HCT116 (cell line): Measurements from ENCODE around the gene SLC4A5. TPM values are rescaled to one million over a fixed set of nuclear protein-coding genes. Genes with fewer than 3 reads are reported as not detected.

Experiments used
- ATAC-seq: fragments of 200-7000 bp; cut with Tn5 transposase; 2 replicates; pipeline ENCODE4 v1.9.1; 2020; ENCODE audit warnings: mild to moderate bottlenecking, moderate library complexity
- BruUV-seq: library from RNA; stranded (reverse); fragments of 400-500 nt; replicated peaks from 2 replicates; lab custom pipeline; 2021; lab: Mats Ljungman, UMichigan
- CTCF ChIA-PET: fragments of 300-600 bp; sonication (Branson Sonifier 250); formaldehyde crosslinking; loops from one replicate; lab custom pipeline; 2021; ENCODE audit warnings: antibody characterized with exemption; lab: Charles Lee
- POLR2A ChIA-PET: fragments of 300-600, 350-600 bp; sonication (Branson Sonifier 250); formaldehyde crosslinking; loops from one replicate; lab custom pipeline; 2021; ENCODE audit warnings: antibody characterized with exemption; lab: Charles Lee
- RAD21 ChIA-PET, 2 experiments: fragments of 300-600 bp; sonication (Branson Sonifier 250); formaldehyde crosslinking; loops; one replicate each; lab custom pipeline; 2023; ENCODE audit warnings: low total read pairs in 2 of 2; ENCODE audit not compliant: uncharacterized antibody in 2 of 2, unreplicated experiment in 2 of 2, low non-redundant PET in 1 of 2; lab: Charles Lee
- DNase-seq: peaks from one replicate; pipeline ENCODE4 v3.0.0-alpha.2; 2010; ENCODE audit warnings: low read depth, low spot score
- H2AFZ ChIP-seq: fragments of 200-600 bp; shearing (Covaris generic), sonication (generic); 2 replicates; pipeline ENCODE4 v1.6.1; 2017; ENCODE audit warnings: low read depth, mixed run types, mixed read lengths, antibody characterized with exemption, low read length; ENCODE audit not compliant: poor library complexity, severe bottlenecking
- H3K27ac ChIP-seq: 2 replicates; pipeline ENCODE4 v1.5.1; 2012; ENCODE audit warnings: low read depth, low read length
- H3K27me3 ChIP-seq: fragments of 200-600 bp; sonication (generic); 2 replicates; pipeline ENCODE4 v1.6.1; 2016; ENCODE audit warnings: mixed run types, low read length, mixed read lengths; ENCODE audit not compliant: insufficient read depth
- H3K36me3 ChIP-seq, 2 experiments: fragments of 200-500 bp in 1 of 2; fragments of 200-600 bp in 1 of 2; sonication (Bioruptor generic) in 1 of 2; sonication (generic) in 1 of 2; 2 replicates each; pipeline versions ENCODE4 v1.5.1 to v1.6.1; 2014 to 2016; ENCODE audit warnings: low read length in 2 of 2, inconsistent platforms in 1 of 2, mixed read lengths in 1 of 2, mixed run types in 1 of 2; ENCODE audit not compliant: insufficient read depth in 2 of 2, control insufficient read depth in 1 of 2
- H3K4me1 ChIP-seq, 2 experiments: fragments of 200-600 bp in 1 of 2; sonication (generic) in 1 of 2; 2 replicates each; pipeline versions ENCODE4 v1.5.1 to v1.6.1; 2012 to 2017; ENCODE audit warnings: low read length in 2 of 2, inconsistent platforms in 1 of 2, mild to moderate bottlenecking in 1 of 2, mixed read lengths in 1 of 2, mixed run types in 1 of 2, moderate library complexity in 1 of 2; ENCODE audit not compliant: insufficient read depth in 2 of 2, control insufficient read depth in 1 of 2
- H3K4me2 ChIP-seq: fragments of 200-600 bp; sonication (generic); 2 replicates; pipeline ENCODE4 v1.6.1; 2017; ENCODE audit warnings: mixed run types, low read length, mixed read lengths
- H3K4me3 ChIP-seq, 2 experiments: fragments of 200-600 bp in 1 of 2; sonication (generic) in 1 of 2; replicated peaks in 1 of 2; 2 replicates each; pipeline ENCODE4 v1.5.1; 2011 to 2016; ENCODE audit warnings: low read length in 2 of 2, control low read depth in 1 of 2, low read depth in 1 of 2, mild to moderate bottlenecking in 1 of 2, mixed read lengths in 1 of 2, mixed run types in 1 of 2
- H3K79me2 ChIP-seq: fragments of 200-600 bp; sonication (generic); 2 replicates; pipeline ENCODE4 v1.6.1; 2017; ENCODE audit warnings: mild to moderate bottlenecking, mixed run types, low read length, moderate library complexity, mixed read lengths; ENCODE audit not compliant: insufficient read depth
- H3K9ac ChIP-seq: fragments of 200-600 bp; sonication (generic); 2 replicates; pipeline ENCODE4 v1.6.1; 2016; ENCODE audit warnings: low read length, mixed read lengths
- H3K9me2 ChIP-seq: fragments of 200-600 bp; sonication (generic), shearing (Covaris generic); 2 replicates; pipeline ENCODE4 v1.6.1; 2017; ENCODE audit warnings: mixed run types, mild to moderate bottlenecking, moderate library complexity; ENCODE audit not compliant: insufficient read depth
- H3K9me3 ChIP-seq, 2 experiments: fragments of 200-500 bp in 1 of 2; fragments of 200-600 bp in 1 of 2; sonication (Bioruptor generic) in 1 of 2; sonication (generic) in 1 of 2; 2 replicates each; pipeline ENCODE4 v1.6.1; 2014 to 2017; ENCODE audit warnings: low read length in 2 of 2, mixed read lengths in 2 of 2, inconsistent platforms in 1 of 2, low read depth in 1 of 2, mild to moderate bottlenecking in 1 of 2, mixed run types in 1 of 2, moderate library complexity in 1 of 2; ENCODE audit not compliant: control insufficient read depth in 1 of 2, insufficient read depth in 1 of 2
- H4K20me1 ChIP-seq: fragments of 200-600 bp; sonication (generic), shearing (Covaris generic); 2 replicates; pipeline ENCODE4 v1.6.1; 2017; ENCODE audit warnings: mixed run types, mild to moderate bottlenecking, moderate library complexity; ENCODE audit not compliant: insufficient read depth
- ATF3 ChIP-seq: IDR thresholded peaks from 2 replicates; pipeline ENCODE4 v1.6.1; 2012
- CEBPB ChIP-seq: IDR thresholded peaks from 2 replicates; pipeline ENCODE4 v1.6.1; 2012; ENCODE audit warnings: low read depth
- CTCF ChIP-seq, 3 experiments: fragments of 200-600 bp in 1 of 3; sonication (generic) in 1 of 3; IDR thresholded peaks in 2 of 3; conservative IDR thresholded peaks in 1 of 3; 2 replicates each; pipeline ENCODE4 v1.5.1; 2012 to 2017; ENCODE audit warnings: low read depth in 2 of 3, low read length in 2 of 3, antibody characterized with exemption in 1 of 3, borderline replicate concordance in 1 of 3, control low read depth in 1 of 3, mild to moderate bottlenecking in 1 of 3, mixed read lengths in 1 of 3, mixed run types in 1 of 3, moderate library complexity in 1 of 3; ENCODE audit not compliant: insufficient read depth in 1 of 3
- EGR1 ChIP-seq: IDR thresholded peaks from 2 replicates; pipeline ENCODE4 v1.6.1; 2012; ENCODE audit warnings: low read depth
- ELF1 ChIP-seq: IDR thresholded peaks from 2 replicates; pipeline ENCODE4 v1.6.1; 2012; ENCODE audit warnings: low read depth, borderline replicate concordance
- EZH2 ChIP-seq: fragments of 200-600 bp; sonication (generic); IDR thresholded peaks from 2 replicates; pipeline ENCODE4 v1.6.1; 2017; ENCODE audit warnings: antibody characterized with exemption, mixed run types
- FOSL1 ChIP-seq: IDR thresholded peaks from 2 replicates; pipeline ENCODE4 v1.6.1; 2012; ENCODE audit warnings: low read depth
- JUND ChIP-seq: IDR thresholded peaks from 2 replicates; pipeline ENCODE4 v1.6.1; 2012
- POLR2A ChIP-seq: IDR thresholded peaks from 2 replicates; pipeline ENCODE4 v1.7.0; 2011; ENCODE audit warnings: borderline replicate concordance; ENCODE audit not compliant: insufficient read depth, insufficient read length; ENCODE audit errors: extremely low read depth
- POLR2AphosphoS5 ChIP-seq: IDR thresholded peaks from 2 replicates; pipeline ENCODE4 v1.6.1; 2011; ENCODE audit warnings: mild to moderate bottlenecking, low read depth, low read length, moderate library complexity
- RAD21 ChIP-seq: IDR thresholded peaks from 2 replicates; pipeline ENCODE4 v1.6.1; 2012; ENCODE audit warnings: low read depth, mild to moderate bottlenecking
- SIN3A ChIP-seq: IDR thresholded peaks from 2 replicates; pipeline ENCODE4 v1.6.1; 2012; ENCODE audit warnings: low read depth
- SP1 ChIP-seq: IDR thresholded peaks from 2 replicates; pipeline ENCODE4 v1.6.1; 2012; ENCODE audit warnings: low read depth
- SRF ChIP-seq: IDR thresholded peaks from 2 replicates; pipeline ENCODE4 v1.6.1; 2012; ENCODE audit warnings: low read depth
- YY1 ChIP-seq: IDR thresholded peaks from 2 replicates; pipeline ENCODE4 v1.6.1; 2011; ENCODE audit warnings: low read length, low read depth, moderate library complexity, mild to moderate bottlenecking; ENCODE audit not compliant: insufficient replicate concordance; ENCODE audit errors: extremely low read depth
- ZBTB33 ChIP-seq: IDR thresholded peaks from 2 replicates; pipeline ENCODE4 v1.6.1; 2011; ENCODE audit warnings: mild to moderate bottlenecking, low read length, moderate library complexity; ENCODE audit not compliant: insufficient replicate concordance; ENCODE audit errors: extremely low read depth
- ZFX ChIP-seq: fragments of 450-650 bp; IDR thresholded peaks from 2 replicates; pipeline ENCODE4 v1.6.1; 2017
- ZNF274 ChIP-seq: fragments of 200-500 bp; sonication (Bioruptor generic); IDR thresholded peaks from 2 replicates; pipeline ENCODE4 v1.6.1; 2014; ENCODE audit warnings: mild to moderate bottlenecking, low read depth, low read length, inconsistent platforms
- intact Hi-C: fragments of 100-400 bp; cut with micrococcal nuclease; formaldehyde crosslinking; loops from 2 replicates; pipeline ENCODE4 v1.10.0; 2022
- total RNA-seq: library from RNA; stranded (reverse); gene quantifications from one replicate; pipeline ENCODE4 v1.2.1, GENCODE V29; 2021; ENCODE audit not compliant: unreplicated experiment
- TF ChIP-seq, protein P1 (sequence below): IDR thresholded peaks from 2 replicates; pipeline ENCODE4 v1.6.1; 2012

Gene SLC4A5
- total RNA-seq, 1 experiment from 2014 or later, result 0.91 TPM

DNA sequence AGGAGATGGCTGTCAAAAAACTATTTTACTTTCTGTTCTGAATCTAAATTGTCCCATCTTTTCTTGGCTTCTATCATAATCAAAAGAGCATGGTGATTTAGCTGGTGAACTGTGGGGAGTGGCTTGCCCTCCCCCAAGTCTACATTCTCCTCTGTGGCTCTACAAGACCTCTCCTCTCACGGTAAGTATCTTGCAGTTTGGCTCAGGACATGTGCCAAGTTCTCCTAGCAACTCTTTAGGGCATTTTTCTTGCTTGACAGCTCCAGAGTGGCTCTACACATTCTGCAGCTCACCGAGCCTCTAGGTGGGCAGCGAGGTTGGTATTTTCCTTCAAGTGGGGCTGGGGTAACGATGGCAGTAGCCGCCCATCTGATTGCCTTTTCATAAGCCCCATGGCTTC is 29.1 kb downstream of the SLC4A5 start:
- POLR2A ChIA-PET, result no interaction called here
- RAD21 ChIA-PET, result no interaction called here
- no peak for ATAC-seq
- CTCF ChIA-PET, result interaction anchor here (1.0 kb wide), 1 partner anchor 21 kb away, joined by 3 read pairs; no protein-coding TSS in a partner anchor
- Histone ChIP-seq H3K4me2 (no peak overlapping the region), H4K20me1 (no peaks in the 10 kb centered on the region), H3K4me3 (no peak overlapping the region), H3K36me3 (no peaks in the 10 kb centered on the region), H3K4me1 (no peaks in the 10 kb centered on the region), H3K27ac (no peak overlapping the region), H3K9ac (no peak overlapping the region), H3K27me3 (no peaks in the 10 kb centered on the region), H3K79me2 (no peaks in the 10 kb centered on the region), H2AFZ (no peak overlapping the region), H3K9me3 (no peaks in the 10 kb centered on the region), H3K9me2 (no peaks in the 10 kb centered on the region)
- intact Hi-C loops, result no loop called here
- no peak for DNase-seq
- no peak for TF ChIP-seq RAD21
- BruUV-seq, result no TSS peak

DNA sequence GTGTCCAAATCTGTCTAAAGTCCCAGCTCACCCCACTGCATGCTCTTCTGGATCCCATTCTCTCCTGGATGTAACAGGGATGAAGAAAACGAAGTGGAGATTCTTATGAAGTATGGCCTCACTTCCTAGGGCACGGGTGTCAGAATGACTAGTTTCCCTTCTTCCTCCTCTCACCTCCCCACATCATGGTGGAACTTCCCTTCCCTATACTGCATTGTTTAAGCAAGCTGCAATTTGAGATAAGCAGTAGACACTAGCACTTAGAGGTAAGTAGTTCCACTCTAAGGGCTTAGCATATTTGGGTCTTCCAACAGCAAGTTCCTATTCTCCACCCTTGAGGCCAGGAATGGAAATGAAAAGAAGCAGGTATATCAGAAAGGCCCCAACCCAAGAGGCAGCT is 29.7 kb downstream of the SLC4A5 start:
- no peak overlapping the region for H3K27ac ChIP-seq
- no peaks in the 10 kb centered on the region for H4K20me1 ChIP-seq
- no TSS peak for BruUV-seq
- H3K27me3 ChIP-seq, result no peaks in the 10 kb centered on the region
- H3K4me1 ChIP-seq, result no peaks in the 10 kb centered on the region
- no peaks in the 10 kb centered on the region for H3K9me3 ChIP-seq
- TF ChIP-seq JUND (no peak), ZFX (no peak), CTCF (IDR thresholded peaks at IDR 0.05 in 2 of 3, conservative IDR thresholded peaks at IDR 0.05 in 1 of 3; ENCODE audit: borderline replicate concordance in 1 of 3, insufficient read depth in 1 of 3, low read depth in 2 of 3, low read length in 2 of 3) (no peak), SIN3A (no peak), SRF (no peak), ELF1 (no peak), POLR2AphosphoS5 (no peak), ATF3 (no peak), POLR2A (no peak), EZH2 (no peak), CEBPB (no peak), ZBTB33 (no peak), SP1 (no peak), EGR1 (no peak), YY1 (no peak), FOSL1 (no peak), ZNF274 (no peak)
- TF ChIP-seq, protein P1, sequence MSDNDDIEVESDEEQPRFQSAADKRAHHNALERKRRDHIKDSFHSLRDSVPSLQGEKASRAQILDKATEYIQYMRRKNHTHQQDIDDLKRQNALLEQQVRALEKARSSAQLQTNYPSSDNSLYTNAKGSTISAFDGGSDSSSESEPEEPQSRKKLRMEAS, result no peak
- no peaks in the 10 kb centered on the region for H3K79me2 ChIP-seq
- ChIA-PET CTCF (interaction anchor here (1.0 kb wide), 1 partner anchor 21 kb away, joined by 3 read pairs; no protein-coding TSS in a partner anchor), POLR2A (no interaction called here), RAD21 (no interaction called here)
- intact Hi-C loops, result no loop called here
- no peak overlapping the region for H3K4me2 ChIP-seq
- H3K9ac ChIP-seq, result no peak overlapping the region
- H3K4me3 ChIP-seq, result no peak overlapping the region
- no peaks in the 10 kb centered on the region for H3K9me2 ChIP-seq
- no peak overlapping the region for H2AFZ ChIP-seq
- DNase-seq (no peak), ATAC-seq (no peak)
- H3K36me3 ChIP-seq, result no peaks in the 10 kb centered on the region
